H4 (cell line): Measurements from ENCODE around the gene HP. TPM values are rescaled to one million over a fixed set of nuclear protein-coding genes. Genes with fewer than 3 reads are reported as not detected.
"Not testable (repeated sequence)": the region's sequence is repeated elsewhere in the genome, so short reads cannot be mapped to it uniquely, and the experiment has no call there.

Experiments used
- DNase-seq: peaks from one replicate; pipeline ENCODE4 v3.0.0-alpha.2; 2015; ENCODE audit warnings: low spot score
- total RNA-seq: library from RNA; depleted of rRNA; stranded (reverse); fragments of >200 nt; shearing (Covaris generic); gene quantifications from 2 replicates; pipeline ENCODE4 v1.2.3, GENCODE V29; 2014; rRNA removed

Gene HP
- 0.08 TPM in 1 of 2 replicates, not detected in the other for total RNA-seq

GRCh38 chr16:72054254-72054847, at the start of gene HP:
TSS of gene HP (plus strand) at chr16:72054505. CDS start at chr16:72054653, 148 bp downstream.
- DNase-seq, result not testable (repeated sequence)

GRCh38 chr16:72008065-72008423, 46.3 kb upstream of the HP start:
- DNase-seq, result not testable (repeated sequence)

- peak; percentile 96 for DNase-seq
These were observed 45.7 kb upstream of the HP start, which contains the start of gene DHODH for GRCh38 chr16:72008424-72009216. TSS of gene DHODH (plus strand) at chr16:72008744. CDS start at chr16:72008765, 21 bp downstream.

- no peak for DNase-seq
These were observed 44.5 kb upstream of the HP start for GRCh38 chr16:72009779-72010178.

GRCh38 chr16:72012607-72013006, 41.7 kb upstream of the HP start:
- DNase-seq, result no peak

- peak; percentile 45 for DNase-seq
These were observed 40.9 kb upstream of the HP start for GRCh38 chr16:72013389-72013788.

- DNase-seq, result no peak
These were observed 40.3 kb upstream of the HP start for GRCh38 chr16:72013888-72014581.

GRCh38 chr16:72014675-72015074, 39.6 kb upstream of the HP start:
- DNase-seq, result no peak

- no peak for DNase-seq
These were observed 39.2 kb upstream of the HP start for GRCh38 chr16:72015124-72015523.

GRCh38 chr16:72018470-72018869, 35.8 kb upstream of the HP start:
- no peak for DNase-seq

GRCh38 chr16:72021043-72021442, 33.3 kb upstream of the HP start:
- DNase-seq, result no peak

- DNase-seq, result no peak
These were observed 32.2 kb upstream of the HP start for GRCh38 chr16:72022127-72022526.

- no peak for DNase-seq
These were observed 30.3 kb upstream of the HP start for GRCh38 chr16:72023962-72024361.

- no peak for DNase-seq
These were observed 29.4 kb upstream of the HP start for GRCh38 chr16:72024862-72025382.

GRCh38 chr16:72025404-72026114, 28.7 kb upstream of the HP start:
- DNase-seq, result no peak

GRCh38 chr16:72027669-72028378, 26.5 kb upstream of the HP start:
- no peak for DNase-seq

GRCh38 chr16:72029567-72030271, 24.6 kb upstream of the HP start:
- DNase-seq, result no peak

- DNase-seq, result no peak
These were observed 20.9 kb upstream of the HP start for GRCh38 chr16:72033437-72033836.

- DNase-seq, result no peak
These were observed 18.2 kb upstream of the HP start for GRCh38 chr16:72036098-72036497.

GRCh38 chr16:72042157-72042660, 12.1 kb upstream of the HP start:
- peak; percentile 30 for DNase-seq
